SH-SY5Y (cell line): Measurements from ENCODE around the gene NRN1L.

ENCODE experiments used
- GATA2 ChIP-seq: IDR thresholded peaks from 2 replicates; pipeline ENCODE4 v1.6.1; 2011; ENCODE audit warnings: mild to moderate bottlenecking, low read depth, low read length
- GATA3 ChIP-seq: IDR thresholded peaks from 2 replicates; pipeline ENCODE4 v1.6.1; 2011; ENCODE audit warnings: low read depth, mild to moderate bottlenecking, low read length, moderate library complexity

NRN1L gene

DNA sequence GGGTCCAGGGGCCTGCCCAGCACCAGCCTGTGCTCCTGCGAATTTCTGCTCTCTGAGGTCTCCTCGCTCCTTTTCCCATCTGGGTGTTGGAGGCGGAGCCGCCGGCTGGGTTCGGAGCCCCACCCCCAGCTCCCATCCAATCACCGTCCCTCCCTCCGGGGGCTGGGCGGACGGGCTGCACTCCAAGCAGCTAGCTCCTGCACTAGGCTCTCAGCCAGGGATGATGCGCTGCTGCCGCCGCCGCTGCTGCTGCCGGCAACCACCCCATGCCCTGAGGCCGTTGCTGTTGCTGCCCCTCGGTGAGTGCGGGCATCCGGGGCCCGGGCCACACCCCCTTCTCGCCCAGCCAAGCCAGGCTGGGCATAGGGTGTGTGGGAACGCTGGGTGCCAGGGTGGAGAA is at the start of gene NRN1L:
Gene NRN1L, plus strand, starts transcription at position 202 of the 400 bp plus-strand sequence. Its CDS starts 19 bp downstream, at position 221.
- TF ChIP-seq GATA3 (no peak), GATA2 (no peak)

DNA sequence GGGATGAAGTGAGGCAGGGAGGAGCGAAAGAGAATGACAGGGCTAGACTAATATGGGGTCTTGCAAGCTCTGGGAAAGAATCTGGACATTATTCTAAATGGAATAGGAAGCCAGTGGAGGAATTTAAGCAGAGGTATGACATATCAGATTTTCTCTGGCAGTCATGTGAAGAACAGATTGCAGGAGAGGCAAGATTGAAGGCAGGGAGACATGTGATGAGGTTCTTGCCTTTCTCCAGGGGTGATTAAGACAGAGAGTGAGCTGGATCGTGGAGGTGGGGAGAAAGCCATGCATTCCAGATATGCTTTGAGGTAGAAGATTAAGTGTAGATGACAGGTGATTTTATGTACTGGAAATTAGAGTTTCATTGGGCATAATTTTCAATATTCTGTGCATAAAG is 46.9 kb upstream of the NRN1L start:
- TF ChIP-seq GATA2: no peak
- TF ChIP-seq GATA3: no peak

DNA sequence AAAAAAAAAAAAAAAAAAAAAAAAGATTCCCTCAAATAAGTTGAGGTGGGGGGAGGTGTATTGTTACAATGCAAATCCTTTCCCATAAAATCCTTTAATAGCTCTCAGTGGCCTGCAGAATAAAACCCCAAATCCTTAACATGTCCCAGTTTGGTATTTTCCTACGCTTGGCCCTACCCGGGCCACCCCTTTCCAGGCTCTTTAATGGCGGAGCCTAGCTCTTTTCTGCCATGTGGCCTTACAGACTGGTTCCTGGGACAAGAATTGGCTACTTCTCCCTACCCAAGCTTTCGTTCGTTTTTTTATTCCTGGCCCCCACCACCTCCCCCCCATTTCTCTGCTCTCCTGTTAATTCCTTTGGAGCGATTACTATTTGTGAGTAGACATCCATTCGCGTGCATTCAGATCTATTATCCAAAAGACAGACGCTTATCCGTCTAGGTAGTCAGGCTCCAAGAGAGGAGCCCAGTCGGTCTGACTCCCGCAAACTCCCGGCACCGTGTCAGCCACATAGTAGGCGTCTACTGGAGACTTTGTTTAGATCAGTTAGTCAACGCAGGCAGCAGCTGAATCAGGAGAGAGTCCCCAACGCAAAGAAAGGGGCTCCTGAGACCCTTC is 43.4 kb upstream of the NRN1L start:
- TF ChIP-seq GATA3: no peak
- TF ChIP-seq GATA2: no peak

DNA sequence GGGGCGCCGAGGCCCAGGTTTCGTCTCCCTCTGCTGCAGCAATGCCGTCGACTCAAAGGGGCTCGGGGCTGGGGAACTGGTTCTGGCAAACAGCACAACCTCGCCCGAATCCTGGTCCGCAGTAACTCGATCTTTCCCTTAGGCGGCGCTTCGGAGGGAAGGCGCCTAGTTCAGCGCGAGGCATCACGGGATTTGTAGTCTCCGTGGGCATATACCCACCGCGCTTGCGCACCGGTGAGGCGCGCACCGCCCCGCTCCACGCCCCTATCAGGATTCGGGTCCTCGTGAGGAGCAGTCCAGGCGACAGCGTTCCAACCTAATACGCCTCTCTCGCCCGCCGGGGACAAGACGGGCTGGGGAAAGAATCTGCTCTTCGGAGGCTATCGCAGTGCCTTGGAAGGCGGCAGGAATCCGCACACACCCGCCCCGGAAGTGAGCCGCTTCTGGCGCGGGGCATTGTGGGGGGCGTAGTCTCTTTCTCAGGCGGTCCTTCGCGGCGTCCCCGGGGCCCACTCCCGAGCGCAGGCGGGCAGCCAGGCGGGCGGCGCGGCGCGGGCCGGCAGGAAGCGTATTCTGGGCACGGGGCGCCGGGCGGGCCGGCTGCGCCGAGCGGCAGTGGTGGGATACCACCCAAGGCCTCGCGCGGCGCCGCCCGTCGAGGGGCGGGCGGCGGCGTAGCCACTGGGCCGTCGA is 42.7 kb upstream of the NRN1L start, which contains the start of gene THAP11:
Gene THAP11, plus strand, starts transcription at position 505 of the 693 bp plus-strand sequence. CDS start 235 bp downstream, outside the sequence.
- TF ChIP-seq GATA2: no peak
- TF ChIP-seq GATA3: no peak

DNA sequence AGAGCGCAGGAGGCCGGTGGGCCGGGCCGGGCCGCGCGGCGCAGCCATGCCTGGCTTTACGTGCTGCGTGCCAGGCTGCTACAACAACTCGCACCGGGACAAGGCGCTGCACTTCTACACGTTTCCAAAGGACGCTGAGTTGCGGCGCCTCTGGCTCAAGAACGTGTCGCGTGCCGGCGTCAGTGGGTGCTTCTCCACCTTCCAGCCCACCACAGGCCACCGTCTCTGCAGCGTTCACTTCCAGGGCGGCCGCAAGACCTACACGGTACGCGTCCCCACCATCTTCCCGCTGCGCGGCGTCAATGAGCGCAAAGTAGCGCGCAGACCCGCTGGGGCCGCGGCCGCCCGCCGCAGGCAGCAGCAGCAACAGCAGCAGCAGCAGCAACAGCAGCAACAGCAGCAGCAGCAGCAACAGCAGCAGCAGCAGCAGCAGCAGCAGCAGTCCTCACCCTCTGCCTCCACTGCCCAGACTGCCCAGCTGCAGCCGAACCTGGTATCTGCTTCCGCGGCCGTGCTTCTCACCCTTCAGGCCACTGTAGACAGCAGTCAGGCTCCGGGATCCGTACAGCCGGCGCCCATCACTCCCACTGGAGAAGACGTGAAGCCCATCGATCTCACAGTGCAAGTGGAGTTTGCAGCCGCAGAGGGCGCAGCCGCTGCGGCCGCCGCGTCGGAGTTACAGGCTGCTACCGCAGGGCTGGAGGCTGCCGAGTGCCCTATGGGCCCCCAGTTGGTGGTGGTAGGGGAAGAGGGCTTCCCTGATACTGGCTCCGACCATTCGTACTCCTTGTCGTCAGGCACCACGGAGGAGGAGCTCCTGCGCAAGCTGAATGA is 42.0 kb upstream of the NRN1L start:
- no peak for TF ChIP-seq GATA2
- no peak for TF ChIP-seq GATA3

DNA sequence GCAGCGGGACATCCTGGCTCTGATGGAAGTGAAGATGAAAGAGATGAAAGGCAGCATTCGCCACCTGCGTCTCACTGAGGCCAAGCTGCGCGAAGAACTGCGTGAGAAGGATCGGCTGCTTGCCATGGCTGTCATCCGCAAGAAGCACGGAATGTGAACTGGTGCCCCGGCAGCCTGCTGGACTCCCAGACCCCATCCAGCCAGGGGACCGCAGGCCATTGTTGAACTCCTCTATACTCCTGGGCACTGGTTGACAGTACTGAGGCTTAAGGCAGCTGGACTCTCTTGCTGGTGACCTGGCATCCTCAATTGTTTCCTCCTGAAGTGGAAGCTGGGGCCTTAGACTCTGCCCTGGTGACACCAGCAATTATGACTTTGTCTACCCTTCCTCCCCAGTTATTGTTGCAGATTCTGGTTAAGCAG is 41.3 kb upstream of the NRN1L start:
- TF ChIP-seq GATA2 (no peak), GATA3 (no peak)

DNA sequence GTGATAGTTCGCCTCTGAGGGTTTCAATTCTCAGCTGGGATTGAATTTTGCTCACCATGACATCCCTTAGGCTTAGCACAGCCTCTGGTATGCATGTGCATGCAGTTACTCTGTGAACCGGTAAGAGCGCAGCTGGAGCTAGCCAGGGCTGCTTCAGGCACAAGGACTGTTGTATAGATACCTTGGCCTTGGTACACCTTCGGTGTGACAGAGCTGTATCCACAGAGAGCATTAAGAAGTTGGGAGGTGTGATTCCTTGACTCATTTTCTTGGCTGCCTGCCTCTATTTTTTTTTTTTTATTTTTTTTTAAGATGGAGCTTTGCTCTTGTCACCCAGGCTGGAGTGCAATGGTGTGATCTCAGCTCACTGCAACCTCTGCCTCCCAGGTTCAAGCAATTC is 40.2 kb upstream of the NRN1L start:
- TF ChIP-seq GATA3 (no peak), GATA2 (no peak)

DNA sequence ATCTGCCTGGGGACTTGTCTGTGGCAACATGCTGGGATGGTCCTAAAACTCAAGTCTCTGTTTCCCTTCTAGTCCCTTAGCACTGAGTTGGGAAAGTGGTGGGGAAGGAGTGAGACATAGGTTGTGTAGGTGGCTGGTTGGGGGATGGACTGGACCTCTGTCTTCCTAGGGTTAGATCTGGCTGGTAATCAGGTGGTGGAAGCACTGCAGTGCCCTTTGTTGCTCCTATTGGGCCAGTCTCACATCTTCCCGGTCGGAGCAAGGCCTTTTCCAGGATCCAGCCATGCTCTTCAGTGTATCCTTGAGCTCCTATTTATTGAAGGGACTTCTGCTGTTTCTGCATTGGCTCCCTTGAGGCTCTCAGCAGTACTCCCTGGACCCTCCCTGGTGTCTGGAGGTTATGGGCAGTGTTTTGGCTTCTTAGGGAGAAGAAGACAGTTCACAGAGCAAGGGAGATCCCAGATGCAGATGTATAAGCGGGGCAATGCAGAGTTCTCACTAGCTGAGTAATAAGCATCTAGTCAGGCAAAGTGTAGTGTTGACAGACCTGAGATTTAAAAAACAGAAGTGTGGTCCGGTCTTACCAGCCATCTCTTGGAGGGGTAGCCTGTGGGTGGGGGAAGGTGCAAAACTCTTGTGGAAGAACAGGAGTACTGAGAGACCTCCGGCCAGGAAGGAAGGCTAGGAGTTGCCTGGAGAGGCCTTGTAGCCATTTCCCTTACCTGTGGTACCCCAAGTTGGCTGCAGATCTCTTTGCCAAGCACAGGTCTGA is 39.2 kb upstream of the NRN1L start:
- TF ChIP-seq GATA2 (no peak), GATA3 (no peak)

DNA sequence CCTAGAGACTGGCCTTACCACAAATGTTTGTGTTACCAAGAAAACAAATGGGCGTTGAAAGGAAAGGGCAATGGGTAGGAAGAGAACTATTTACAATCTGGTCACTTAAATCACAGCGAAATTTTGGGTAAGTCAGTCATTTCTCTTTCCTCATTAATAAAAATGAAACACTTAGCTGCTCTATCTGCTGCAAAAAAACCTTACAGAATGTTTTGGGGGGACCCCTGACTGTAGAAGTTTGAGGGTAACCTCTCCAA is 38.7 kb upstream of the NRN1L start:
- TF ChIP-seq GATA3 (no peak), GATA2 (no peak)

DNA sequence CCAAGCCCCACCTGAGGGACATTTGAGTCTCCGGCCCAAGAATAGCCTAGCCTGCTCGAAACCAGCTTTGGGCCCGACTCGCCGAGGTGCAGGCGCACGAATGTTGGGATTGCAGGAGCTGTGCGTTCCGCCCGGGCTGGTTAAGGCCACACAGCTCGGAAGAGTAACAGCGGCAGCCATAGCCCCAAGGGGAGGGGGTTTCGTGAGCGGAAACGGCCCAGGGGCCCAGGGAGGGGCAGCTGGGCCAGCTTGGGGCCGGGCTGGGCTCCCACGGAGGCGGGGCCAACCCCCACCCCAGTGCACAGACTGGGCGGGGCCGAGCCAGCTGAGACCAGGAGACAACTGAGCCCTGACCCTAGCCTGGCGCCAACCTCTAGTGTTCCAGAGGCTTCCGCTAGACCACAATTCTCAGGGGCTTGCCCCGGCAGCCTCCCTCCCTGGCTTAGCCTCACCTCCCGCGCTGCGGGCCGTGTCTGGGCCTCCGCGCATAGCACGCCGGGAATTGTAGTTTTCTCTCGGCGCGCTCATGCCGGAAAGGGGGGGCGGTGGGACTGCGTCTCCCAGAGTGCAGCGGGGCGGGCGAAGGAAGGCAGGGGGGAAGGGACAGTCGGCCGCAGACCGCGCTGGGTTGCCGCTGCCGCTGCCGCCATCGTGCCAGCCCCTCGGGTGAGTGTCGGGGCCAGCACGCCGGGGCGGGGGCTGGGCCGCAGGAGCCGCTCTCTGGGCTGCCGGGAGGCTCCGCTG is 38.2 kb upstream of the NRN1L start, which contains the start of gene NUTF2:
Gene NUTF2, plus strand, starts transcription at position 614 of the 744 bp plus-strand sequence. CDS start 18,198 bp downstream, outside the sequence.
- no peak for TF ChIP-seq GATA3
- TF ChIP-seq GATA2: no peak

DNA sequence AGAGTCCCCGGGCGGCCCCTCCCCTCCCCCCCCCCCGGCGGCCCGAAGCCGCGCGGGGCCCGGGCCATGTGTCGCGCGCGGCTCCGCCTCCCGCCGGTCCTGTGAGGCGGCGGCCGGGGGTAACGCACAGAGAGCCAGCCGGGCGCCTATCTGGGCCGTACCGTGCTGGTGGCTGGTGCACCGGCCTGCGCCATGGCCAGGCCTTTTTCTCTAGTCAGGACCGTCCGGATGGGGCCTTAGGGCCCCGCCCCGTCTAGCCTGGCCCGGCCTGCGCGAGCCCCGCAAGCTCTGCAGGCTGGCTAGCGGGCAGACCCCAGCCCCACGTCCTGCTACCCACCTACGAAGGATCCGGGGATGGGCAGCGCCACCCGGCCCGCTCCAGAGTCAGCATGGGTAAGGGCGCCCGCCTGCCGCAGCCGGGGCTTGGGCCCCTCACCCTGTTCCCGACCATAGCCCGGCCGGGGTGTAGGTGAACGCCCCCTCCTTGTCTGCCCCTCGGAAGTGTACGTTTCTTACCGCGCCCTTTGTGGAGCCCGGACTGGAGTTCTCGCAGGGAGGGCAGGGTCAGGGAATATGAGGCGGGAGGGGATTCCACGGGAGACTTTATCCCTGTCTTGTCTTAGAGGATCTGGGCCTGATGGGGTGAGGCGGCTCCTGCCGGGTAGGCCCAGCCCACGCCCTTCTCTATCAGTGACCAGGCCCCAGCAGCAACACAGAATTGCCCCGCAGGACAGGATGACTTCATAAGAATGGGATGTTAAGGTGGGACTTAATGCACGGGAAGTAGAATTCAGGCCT is 37.4 kb upstream of the NRN1L start, which contains the start of gene CENPT:
Gene CENPT, minus strand, starts transcription at position 630 of the 798 bp plus-strand sequence. CDS start 13,834 bp downstream, outside the sequence.
- TF ChIP-seq GATA2 (no peak), GATA3 (no peak)

DNA sequence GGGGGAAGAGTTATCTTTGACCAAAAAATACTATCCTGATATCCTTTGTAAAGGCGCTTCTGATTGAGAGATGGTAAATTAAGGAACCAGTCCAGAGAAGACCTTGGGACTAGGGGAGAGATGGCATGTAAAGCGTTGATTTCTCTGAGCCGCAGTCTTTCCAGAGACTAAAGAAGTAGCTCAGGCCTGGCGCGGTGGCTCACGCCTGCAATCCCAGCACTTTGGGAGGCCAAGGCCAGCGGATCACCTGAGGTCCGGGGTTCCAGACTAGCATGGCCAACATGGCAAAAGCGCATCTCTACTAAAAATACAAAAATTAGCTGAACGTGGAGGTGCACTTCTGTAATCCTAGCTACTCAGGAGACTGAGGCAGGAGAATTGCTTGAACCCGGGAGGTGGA is 36.6 kb upstream of the NRN1L start:
- TF ChIP-seq GATA2 (no peak), GATA3 (no peak)
